Measurements from ENCODE around the gene DUOXA1. TPM values are rescaled to one million over a fixed set of nuclear protein-coding genes. Genes with fewer than 3 reads are reported as not detected.

Gene DUOXA1
- not detected in 2 replicates for polyA plus RNA-seq (2014; cell fraction: cytosol; rRNA removed)
- not detected in 2 replicates for polyA plus RNA-seq (2014; cell fraction: nucleus; rRNA removed)

GRCh38 chr15:45129651-45130129 is at the start of gene DUOXA1, which contains the start of gene DUOX1:
Gene DUOXA1 (minus strand): TSS chr15:45129879. CDS start chr15:45123014, 6,865 bp downstream.
Gene DUOX1 (plus strand): TSS chr15:45129994. CDS start chr15:45131967, 1,973 bp downstream.
- DNase-seq (ENCODE audit: low spot score) = no peak

- DNase-seq (ENCODE audit: low spot score) = no peak
These were observed 47.6 kb upstream of the DUOXA1 start for GRCh38 chr15:45177285-45177684.

- DNase-seq (ENCODE audit: low spot score) = no peak
These were observed 44.9 kb upstream of the DUOXA1 start for GRCh38 chr15:45174577-45174976.

GRCh38 chr15:45174069-45174468 is 44.4 kb upstream of the DUOXA1 start:
- no peak for DNase-seq (ENCODE audit: low spot score)

GRCh38 chr15:45171912-45172311 is 42.2 kb upstream of the DUOXA1 start:
- DNase-seq (ENCODE audit: low spot score) = no peak

- peak; percentile 98 for DNase-seq (ENCODE audit: low spot score)
These were observed 40.2 kb upstream of the DUOXA1 start for GRCh38 chr15:45169608-45170480.

- DNase-seq (ENCODE audit: low spot score) = peak; percentile 87
These were observed 39.3 kb upstream of the DUOXA1 start for GRCh38 chr15:45168751-45169551.

GRCh38 chr15:45168286-45168685 is 38.6 kb upstream of the DUOXA1 start:
- DNase-seq (ENCODE audit: low spot score) = no peak

- DNase-seq (ENCODE audit: low spot score) = no peak
These were observed 38.0 kb upstream of the DUOXA1 start for GRCh38 chr15:45167631-45168205.

- peak; percentile 81 for DNase-seq (ENCODE audit: low spot score)
These were observed 37.4 kb upstream of the DUOXA1 start for GRCh38 chr15:45166834-45167630.

GRCh38 chr15:45165536-45165935 is 35.9 kb upstream of the DUOXA1 start:
- DNase-seq (ENCODE audit: low spot score) = no peak

- no peak for DNase-seq (ENCODE audit: low spot score)
These were observed 35.2 kb upstream of the DUOXA1 start for GRCh38 chr15:45164914-45165313.

GRCh38 chr15:45163508-45163856 is 33.8 kb upstream of the DUOXA1 start:
- DNase-seq (ENCODE audit: low spot score) = no peak

GRCh38 chr15:45162771-45163507 is 33.3 kb upstream of the DUOXA1 start:
- DNase-seq (ENCODE audit: low spot score) = peak; percentile 88

GRCh38 chr15:45161666-45162065 is 32.0 kb upstream of the DUOXA1 start:
- no peak for DNase-seq (ENCODE audit: low spot score)

GRCh38 chr15:45157974-45158373 is 28.3 kb upstream of the DUOXA1 start:
- no peak for DNase-seq (ENCODE audit: low spot score)

GRCh38 chr15:45156744-45157455 is 27.2 kb upstream of the DUOXA1 start:
- no peak for DNase-seq (ENCODE audit: low spot score)

GRCh38 chr15:45155739-45156138 is 26.1 kb upstream of the DUOXA1 start:
- DNase-seq (ENCODE audit: low spot score) = no peak

- no peak for DNase-seq (ENCODE audit: low spot score)
These were observed 22.5 kb upstream of the DUOXA1 start for GRCh38 chr15:45151998-45152828.
